Neural cell (in vitro differentiated cells): ENCODE measurements around the gene TEX13D. TPM values are rescaled to one million over a fixed set of nuclear protein-coding genes. Genes with fewer than 3 reads are reported as not detected.

Experiments
- polyA plus RNA-seq: library from polyadenylated mRNA; depleted of rRNA; stranded (reverse); fragments of >200 nt; gene quantifications from 2 replicates; pipeline ENCODE4 v1.2.3, GENCODE V29; 2014
- small RNA-seq, 3 experiments: library from RNA; depleted of rRNA; stranded (forward); fragments of <200 nt; gene quantifications; one replicate each; pipeline ENCODE3, GENCODE V24; 2012

TEX13D gene
- polyA plus RNA-seq, 1 donor from 2014 or later = not detected

Small RNA genes within 50 kb of the gene (small RNA-seq; reads per million reads assigned to genes)
- gene AL022718.1 = 0.23 to 0.98 (median 0.23) reads per million in 3 experiments

Other genes with a start within 250 kb of the TEX13D start
- gene SH2D1A, start 13.9 kb downstream of the TEX13D start, polyA plus RNA-seq = not detected in 2 replicates